ENCODE data around the gene CXCL6.

CXCL6 gene

GRCh38 chr4:73867783-73868182, 31.3 kb downstream of the CXCL6 start:
- no peak for DNase-seq (ENCODE audit: low read depth in 2 of 2, low spot score in 1 of 2)

- DNase-seq (ENCODE audit: low read depth in 2 of 2, low spot score in 1 of 2), result no peak
Observed at GRCh38 chr4:73868206-73869129, 32.0 kb downstream of the CXCL6 start.

GRCh38 chr4:73869130-73870055, 32.9 kb downstream of the CXCL6 start, which contains the start of gene CXCL1:
TSS of gene CXCL1 (plus strand) at chr4:73869393. CDS start at chr4:73869471, 78 bp downstream.
- no peak for DNase-seq (ENCODE audit: low read depth in 2 of 2, low spot score in 1 of 2)

- no peak for DNase-seq (ENCODE audit: low read depth in 2 of 2, low spot score in 1 of 2)
Observed at GRCh38 chr4:73870260-73870659, 33.8 kb downstream of the CXCL6 start.

GRCh38 chr4:73870768-73871167, 34.3 kb downstream of the CXCL6 start:
- DNase-seq (ENCODE audit: low read depth in 2 of 2, low spot score in 1 of 2), result no peak

GRCh38 chr4:73871511-73872310, 35.2 kb downstream of the CXCL6 start:
- DNase-seq (ENCODE audit: low read depth in 2 of 2, low spot score in 1 of 2), result no peak

- no peak for DNase-seq (ENCODE audit: low read depth in 2 of 2, low spot score in 1 of 2)
Observed at GRCh38 chr4:73872316-73873108, 36.0 kb downstream of the CXCL6 start.

- DNase-seq (ENCODE audit: low read depth in 2 of 2, low spot score in 1 of 2), result no peak
Observed at GRCh38 chr4:73874386-73874785, 37.9 kb downstream of the CXCL6 start.

- DNase-seq (ENCODE audit: low read depth in 2 of 2, low spot score in 1 of 2), result no peak
Observed at GRCh38 chr4:73875401-73875800, 38.9 kb downstream of the CXCL6 start.

GRCh38 chr4:73883306-73883705, 46.8 kb downstream of the CXCL6 start:
- no peak for DNase-seq (ENCODE audit: low read depth in 2 of 2, low spot score in 1 of 2)

- no peak for DNase-seq (ENCODE audit: low read depth in 2 of 2, low spot score in 1 of 2)
Observed at GRCh38 chr4:73885574-73886267, 49.2 kb downstream of the CXCL6 start.
